HG03457 (cell line): ENCODE data around the gene GNAI2.
"Not testable (repeated sequence)": the region's sequence is repeated elsewhere in the genome, so short reads cannot be mapped to it uniquely, and the experiment has no call there.

ENCODE experiments used
- ATAC-seq: cut with Tn5 transposase; IDR thresholded peaks from one replicate; pipeline ENCODE4 v1.9.1; 2021; ENCODE audit warnings: moderate number of reproducible peaks; ENCODE audit not compliant: unreplicated experiment

The GNAI2 gene

GRCh38 chr3:50275141-50275995, 39.4 kb downstream of the GNAI2 start:
- ATAC-seq: no peak

GRCh38 chr3:50275996-50276761, 40.2 kb downstream of the GNAI2 start:
- no peak for ATAC-seq

GRCh38 chr3:50276762-50277101, 40.7 kb downstream of the GNAI2 start:
- ATAC-seq: no peak

- ATAC-seq: no peak
These were observed 42.3 kb downstream of the GNAI2 start for GRCh38 chr3:50278123-50278879.

- no peak for ATAC-seq
These were observed 42.8 kb downstream of the GNAI2 start, which contains the start of gene LSMEM2 for GRCh38 chr3:50278880-50279224. Gene LSMEM2 (plus strand): TSS chr3:50279087. CDS start chr3:50279114, 27 bp downstream.

- no peak for ATAC-seq
These were observed 43.4 kb downstream of the GNAI2 start for GRCh38 chr3:50279255-50280016.

GRCh38 chr3:50284121-50284520, 48.1 kb downstream of the GNAI2 start:
- not testable (repeated sequence) for ATAC-seq

- ATAC-seq: no peak
These were observed 50.6 kb downstream of the GNAI2 start for GRCh38 chr3:50286322-50287227.

GRCh38 chr3:50287262-50287661, 51.3 kb downstream of the GNAI2 start:
- ATAC-seq: no peak

GRCh38 chr3:50288387-50289007, 52.5 kb downstream of the GNAI2 start:
- ATAC-seq: no peak

- no peak for ATAC-seq
These were observed 53.1 kb downstream of the GNAI2 start for GRCh38 chr3:50289130-50289529.

- ATAC-seq: no peak
These were observed 54.2 kb downstream of the GNAI2 start for GRCh38 chr3:50290161-50290641.

GRCh38 chr3:50292159-50293078, 56.4 kb downstream of the GNAI2 start, which contains the start of gene IFRD2:
Gene IFRD2 (minus strand): TSS chr3:50292429. CDS start chr3:50292274, 155 bp downstream.
- ATAC-seq: peak; percentile 82

GRCh38 chr3:50293079-50293801, 57.2 kb downstream of the GNAI2 start:
- ATAC-seq: no peak

GRCh38 chr3:50294089-50294488, 58.1 kb downstream of the GNAI2 start:
- ATAC-seq: no peak

GRCh38 chr3:50294492-50295403, 58.7 kb downstream of the GNAI2 start:
- ATAC-seq: no peak
